Stomach (tissue), 9 donors: ENCODE results near the gene PTCHD4. TPM values are rescaled to one million over a fixed set of nuclear protein-coding genes. Genes with fewer than 3 reads are reported as not detected.

Source experiments
- DNase-seq, 2 donors: peaks; one replicate each; pipeline versions ENCODE4 v3.0.0 to v3.0.0-alpha.2; 2013 to 2019
- H3K27ac ChIP-seq, 5 donors: fragments of 200-600 bp in 4 of 5; sonication (generic) in 4 of 5; one replicate each; pipeline ENCODE4 v1.5.1; 2013 to 2019; ENCODE audit warnings: mild to moderate bottlenecking in 1 of 5, moderate library complexity in 1 of 5
- H3K27me3 ChIP-seq, 3 donors: fragments of 200-600 bp; sonication (generic); one replicate each; pipeline ENCODE4 v1.5.1; 2017 to 2019; ENCODE audit warnings: mixed run types in 1 of 3
- H3K36me3 ChIP-seq, 4 donors: fragments of 200-600 bp; sonication (generic); 1 replicate in 3 of 4; 2 replicates in 1 of 4; pipeline ENCODE4 v1.5.1; 2016 to 2019
- H3K4me1 ChIP-seq, 4 donors: fragments of 200-600 bp; sonication (generic); one replicate each; pipeline ENCODE4 v1.5.1; 2016 to 2019
- H3K4me3 ChIP-seq, 4 donors: fragments of 200-600 bp; sonication (generic) in 3 of 4; one replicate each; pipeline ENCODE4 v1.5.1; 2016 to 2019; ENCODE audit warnings: mild to moderate bottlenecking in 1 of 4
- H3K9me3 ChIP-seq, 4 donors: fragments of 200-600 bp; sonication (generic); one replicate each; pipeline ENCODE4 v1.5.1; 2016 to 2019
- EP300 ChIP-seq: sonication (generic); formaldehyde crosslinking; IDR thresholded peaks from one replicate; pipeline ENCODE4 v1.6.1; 2017; ENCODE audit warnings: antibody characterized with exemption
- POLR2A ChIP-seq, 4 donors: fragments of 450-650 bp; IDR thresholded peaks; one replicate each; pipeline ENCODE4 v1.6.1; 2016; ENCODE audit warnings: antibody characterized with exemption in 4 of 4, control low read depth in 2 of 4, mild to moderate bottlenecking in 1 of 4, moderate library complexity in 1 of 4
- POLR2AphosphoS5 ChIP-seq, 3 donors: sonication (generic); formaldehyde crosslinking; IDR thresholded peaks; one replicate each; pipeline ENCODE4 v1.6.1; 2016; ENCODE audit warnings: antibody characterized with exemption in 3 of 3
- WGBS, 5 donors: extraction: QIAGEN DNeasy Blood & Tissue Kit in 3 of 5; methylation state at CpG; one replicate each; pipeline versions ENCODE4 v1.1.5 to v1.1.7; 2013 to 2018; 5-methylcytosine and 5-hydroxymethylcytosine counted together
- intact Hi-C: fragments of 100-400 bp; cut with DNase I; formaldehyde crosslinking; loops from one replicate; pipeline ENCODE4 v1.15.1; 2023; ENCODE audit warnings: low total_unique reads
- polyA plus RNA-seq, 3 donors: library from polyadenylated mRNA; stranded (reverse); fragments of 200-250 nt; gene quantifications; one replicate each; pipeline ENCODE4 v1.2.3, GENCODE V29; 2013
- total RNA-seq, 5 donors: library from RNA; depleted of rRNA; stranded (reverse); fragments of >200 nt; gene quantifications; one replicate each; pipeline versions ENCODE4 v1.1.0 to v1.2.3, GENCODE V29; 2014 to 2016
- TF ChIP-seq, protein P1 (sequence below), 7 experiments: fragments of 450-650 bp in 4 of 7; fragments of 200-600 bp in 3 of 7; sonication (generic) in 3 of 7; IDR thresholded peaks; one replicate each; pipeline ENCODE4 v1.5.1; 2016 to 2019; ENCODE audit warnings: antibody characterized with exemption in 7 of 7, control low read depth in 2 of 7, mild to moderate bottlenecking in 1 of 7
- donor health status: healthy with polysubstance abuse.
- donor health status: Bipolar disorder and iron deficiency.
- donor health status: healthy.

PTCHD4 gene
- total and polyA plus RNA-seq, 8 donors = 0.08 to 0.29 (median 0.15) TPM; not detected in 3

GRCh38 chr6:48092550-48093217, 18.3 kb downstream of the PTCHD4 start:
- no peak for TF ChIP-seq EP300
- no peak for TF ChIP-seq POLR2AphosphoS5 (IDR thresholded peaks at IDR 0.05)
- TF ChIP-seq, protein P1, sequence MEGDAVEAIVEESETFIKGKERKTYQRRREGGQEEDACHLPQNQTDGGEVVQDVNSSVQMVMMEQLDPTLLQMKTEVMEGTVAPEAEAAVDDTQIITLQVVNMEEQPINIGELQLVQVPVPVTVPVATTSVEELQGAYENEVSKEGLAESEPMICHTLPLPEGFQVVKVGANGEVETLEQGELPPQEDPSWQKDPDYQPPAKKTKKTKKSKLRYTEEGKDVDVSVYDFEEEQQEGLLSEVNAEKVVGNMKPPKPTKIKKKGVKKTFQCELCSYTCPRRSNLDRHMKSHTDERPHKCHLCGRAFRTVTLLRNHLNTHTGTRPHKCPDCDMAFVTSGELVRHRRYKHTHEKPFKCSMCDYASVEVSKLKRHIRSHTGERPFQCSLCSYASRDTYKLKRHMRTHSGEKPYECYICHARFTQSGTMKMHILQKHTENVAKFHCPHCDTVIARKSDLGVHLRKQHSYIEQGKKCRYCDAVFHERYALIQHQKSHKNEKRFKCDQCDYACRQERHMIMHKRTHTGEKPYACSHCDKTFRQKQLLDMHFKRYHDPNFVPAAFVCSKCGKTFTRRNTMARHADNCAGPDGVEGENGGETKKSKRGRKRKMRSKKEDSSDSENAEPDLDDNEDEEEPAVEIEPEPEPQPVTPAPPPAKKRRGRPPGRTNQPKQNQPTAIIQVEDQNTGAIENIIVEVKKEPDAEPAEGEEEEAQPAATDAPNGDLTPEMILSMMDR (IDR thresholded peaks at IDR 0.05) = no peak
- no peak for TF ChIP-seq POLR2A (IDR thresholded peaks at IDR 0.05)
- Histone ChIP-seq H3K36me3 (no peaks in the 10 kb centered on the region), H3K4me3 (no peak overlapping the region), H3K27ac (no peak overlapping the region), H3K27me3 (no peaks in the 10 kb centered on the region), H3K4me1 (no peaks in the 10 kb centered on the region), H3K9me3 (no peaks in the 10 kb centered on the region)
- DNase-seq = no peak
- intact Hi-C loops = no loop called here
- 50 to 63% (median 58%) methylated on average over 3 of the region's 3 CpGs for WGBS, 5 donors

- WGBS, 5 donors = 67 to 76% (median 68%) methylated on average over 4 of the region's 4 CpGs
- intact Hi-C loops = no loop called here
These were observed 20.5 kb downstream of the PTCHD4 start for GRCh38 chr6:48090546-48090945.

GRCh38 chr6:48087448-48087847, 23.5 kb downstream of the PTCHD4 start:
- WGBS, 5 donors = 5 to 17% (median 11%) methylated on average over 1 of the region's 1 CpG
- Histone ChIP-seq H3K36me3 (no peaks in the 10 kb centered on the region), H3K4me1 (no peaks in the 10 kb centered on the region), H3K27me3 (no peaks in the 10 kb centered on the region), H3K27ac (no peak overlapping the region), H3K9me3 (peaks cover 0 to 9% (median 0%) of the 10 kb centered on the region in 4 donors), H3K4me3 (no peak overlapping the region)
- intact Hi-C loops = no loop called here
- peak in 1 of 2 donors; percentile 19 for DNase-seq
- no peak for TF ChIP-seq POLR2AphosphoS5 (IDR thresholded peaks at IDR 0.05)
- TF ChIP-seq, protein P1 (IDR thresholded peaks at IDR 0.05) = no peak

More at GRCh38 chr6:48090546-48090945, 20.5 kb downstream of the PTCHD4 start:
- TF ChIP-seq, protein P1 (IDR thresholded peaks at IDR 0.05) = no peak
- no peak for TF ChIP-seq POLR2AphosphoS5 (IDR thresholded peaks at IDR 0.05)
- no peak for TF ChIP-seq EP300
- TF ChIP-seq POLR2A (IDR thresholded peaks at IDR 0.05) = no peak
- H3K27ac ChIP-seq = no peak overlapping the region
- no peaks in the 10 kb centered on the region for H3K36me3 ChIP-seq
- H3K27me3 ChIP-seq = no peaks in the 10 kb centered on the region
- H3K9me3 ChIP-seq = no peaks in the 10 kb centered on the region
- no peak overlapping the region for H3K4me3 ChIP-seq
- no peaks in the 10 kb centered on the region for H3K4me1 ChIP-seq
- no peak for DNase-seq

GRCh38 chr6:48086187-48086586, 24.8 kb downstream of the PTCHD4 start:
- Histone ChIP-seq H3K27ac (no peak overlapping the region), H3K36me3 (no peaks in the 10 kb centered on the region), H3K27me3 (no peaks in the 10 kb centered on the region), H3K9me3 (peaks cover 0 to 9% (median 0%) of the 10 kb centered on the region in 4 donors), H3K4me1 (no peaks in the 10 kb centered on the region), H3K4me3 (no peak overlapping the region)
- intact Hi-C loops = no loop called here
- no peak for DNase-seq
- WGBS, 5 donors = 58 to 83% (median 74%) methylated on average over 1 of the region's 1 CpG
- no peak for TF ChIP-seq POLR2AphosphoS5 (IDR thresholded peaks at IDR 0.05)
- no peak for TF ChIP-seq POLR2A (IDR thresholded peaks at IDR 0.05)
- TF ChIP-seq, protein P1 (IDR thresholded peaks at IDR 0.05) = no peak
- TF ChIP-seq EP300 = no peak
